Measurements from ENCODE around the gene DLG2. TPM values are rescaled to one million over a fixed set of nuclear protein-coding genes. Genes with fewer than 3 reads are reported as not detected.

DLG2 gene
- total RNA-seq, 3 donors from 2014 or later, result 4.3 to 12.3 (median 6.9) TPM

GRCh38 chr11:85301895-85302678 lies 325.1 kb downstream of the DLG2 start:
- intact Hi-C loops (cut with DNase I; ENCODE audit: low total_unique reads), result no loop called here
- no peaks in the 10 kb centered on the region for H3K4me1 ChIP-seq
- TF ChIP-seq CTCF (IDR thresholded peaks at IDR 0.05) (no peak), POLR2AphosphoS5 (IDR thresholded peaks at IDR 0.05) (no peak), POLR2A (IDR thresholded peaks at IDR 0.05) (no peak)
- DNase-seq (ENCODE audit: low spot score in 2 of 2), result no peak
- H3K27me3 ChIP-seq, result no peaks in the 10 kb centered on the region
- no peak overlapping the region for H3K4me3 ChIP-seq
- no peak overlapping the region for H3K27ac ChIP-seq
- no peaks in the 10 kb centered on the region for H3K9me3 ChIP-seq
- no peaks in the 10 kb centered on the region for H3K36me3 ChIP-seq

GRCh38 chr11:85299258-85299942 lies 327.7 kb downstream of the DLG2 start:
- DNase-seq (ENCODE audit: low spot score in 2 of 2), result no peak
- no peak for TF ChIP-seq CTCF (IDR thresholded peaks at IDR 0.05)
- TF ChIP-seq POLR2A (IDR thresholded peaks at IDR 0.05), result no peak
- no peak for TF ChIP-seq POLR2AphosphoS5 (IDR thresholded peaks at IDR 0.05)
- Histone ChIP-seq H3K4me1 (no peaks in the 10 kb centered on the region), H3K27me3 (no peaks in the 10 kb centered on the region), H3K4me3 (no peak overlapping the region), H3K36me3 (no peaks in the 10 kb centered on the region), H3K27ac (no peak overlapping the region), H3K9me3 (no peaks in the 10 kb centered on the region)
- intact Hi-C loops (cut with DNase I; ENCODE audit: low total_unique reads), result no loop called here

- H3K27me3 ChIP-seq, result no peaks in the 10 kb centered on the region
- no peak overlapping the region for H3K4me3 ChIP-seq
- DNase-seq (ENCODE audit: low spot score in 2 of 2), result no peak
- no peak overlapping the region for H3K27ac ChIP-seq
- TF ChIP-seq POLR2A (IDR thresholded peaks at IDR 0.05) (no peak), CTCF (IDR thresholded peaks at IDR 0.05) (no peak), POLR2AphosphoS5 (IDR thresholded peaks at IDR 0.05) (no peak)
- no peaks in the 10 kb centered on the region for H3K9me3 ChIP-seq
- H3K4me1 ChIP-seq, result no peaks in the 10 kb centered on the region
- intact Hi-C loops (cut with DNase I; ENCODE audit: low total_unique reads), result no loop called here
- no peaks in the 10 kb centered on the region for H3K36me3 ChIP-seq
These were observed 331.4 kb downstream of the DLG2 start for GRCh38 chr11:85295694-85296271.

- intact Hi-C loops (cut with DNase I; ENCODE audit: low total_unique reads), result no loop called here
- TF ChIP-seq POLR2AphosphoS5 (IDR thresholded peaks at IDR 0.05), result no peak
- no peak for TF ChIP-seq POLR2A (IDR thresholded peaks at IDR 0.05)
- no peak for TF ChIP-seq CTCF (IDR thresholded peaks at IDR 0.05)
- Histone ChIP-seq H3K9me3 (no peaks in the 10 kb centered on the region), H3K36me3 (no peaks in the 10 kb centered on the region), H3K4me3 (no peak overlapping the region), H3K27me3 (no peaks in the 10 kb centered on the region), H3K27ac (no peak overlapping the region), H3K4me1 (no peaks in the 10 kb centered on the region)
- no peak for DNase-seq (ENCODE audit: low spot score in 2 of 2)
These were observed 345.6 kb downstream of the DLG2 start for GRCh38 chr11:85281550-85281949.

- H3K4me1 ChIP-seq, result no peaks in the 10 kb centered on the region
- no peaks in the 10 kb centered on the region for H3K36me3 ChIP-seq
- TF ChIP-seq POLR2A (IDR thresholded peaks at IDR 0.05), result no peak
- TF ChIP-seq POLR2AphosphoS5 (IDR thresholded peaks at IDR 0.05), result no peak
- TF ChIP-seq CTCF (IDR thresholded peaks at IDR 0.05), result no peak
- H3K4me3 ChIP-seq, result no peak overlapping the region
- intact Hi-C loops (cut with DNase I; ENCODE audit: low total_unique reads), result no loop called here
- H3K9me3 ChIP-seq, result peaks cover 4 to 5% of the 10 kb centered on the region in 2 donors
- no peaks in the 10 kb centered on the region for H3K27me3 ChIP-seq
- no peak for DNase-seq (ENCODE audit: low spot score in 2 of 2)
- no peak overlapping the region for H3K27ac ChIP-seq
These were observed 347.9 kb downstream of the DLG2 start for GRCh38 chr11:85279267-85279666.
